NCI-H510A treated with DMSO at 0.1 percent for 48 hours (cell line): ENCODE data around the gene KRTAP23-1.
A peak's percentile ranks its signal among the peaks of the same experiment; 100 is the strongest.

Experiments
- DNase-seq: peaks from one replicate; lab custom pipeline; 2025; lab: John Stamatoyannopoulos, UW

KRTAP23-1 gene

GRCh38 chr21:30348506-30348905 lies at the start of gene KRTAP23-1:
KRTAP23-1 (minus strand) TSS chr21:30348606; CDS start chr21:30348606, 0 bp downstream.
- no peak for DNase-seq

GRCh38 chr21:30395731-30396130 lies 47.3 kb upstream of the KRTAP23-1 start, which contains the start of gene KRTAP13-1:
KRTAP13-1 (plus strand) TSS chr21:30396031; CDS start chr21:30396087, 56 bp downstream.
- no peak for DNase-seq

- DNase-seq: no peak
Measured at GRCh38 chr21:30391492-30392025, 43.2 kb upstream of the KRTAP23-1 start.

GRCh38 chr21:30382201-30382600 lies 33.8 kb upstream of the KRTAP23-1 start:
- DNase-seq: no peak

- DNase-seq: no peak
Measured at GRCh38 chr21:30372139-30372770, 23.8 kb upstream of the KRTAP23-1 start, which contains the start of gene KRTAP13-2. KRTAP13-2 (minus strand) TSS chr21:30372271; CDS start chr21:30372213, 58 bp downstream.

GRCh38 chr21:30355906-30356305 lies 7.5 kb upstream of the KRTAP23-1 start:
- DNase-seq: no peak

- DNase-seq: no peak
Measured at GRCh38 chr21:30354308-30355005, 6.1 kb upstream of the KRTAP23-1 start.

- no peak for DNase-seq
Measured at GRCh38 chr21:30351534-30351933, 3.1 kb upstream of the KRTAP23-1 start.

- no peak for DNase-seq
Measured at GRCh38 chr21:30349572-30349971, 1.2 kb upstream of the KRTAP23-1 start.

- no peak for DNase-seq
Measured at GRCh38 chr21:30345014-30345413, 3.4 kb downstream of the KRTAP23-1 start.

GRCh38 chr21:30340714-30341573 lies 7.5 kb downstream of the KRTAP23-1 start:
- DNase-seq: peak; percentile 2

GRCh38 chr21:30338717-30339116 lies 9.7 kb downstream of the KRTAP23-1 start:
- no peak for DNase-seq

GRCh38 chr21:30337772-30338171 lies 10.6 kb downstream of the KRTAP23-1 start:
- DNase-seq: no peak

GRCh38 chr21:30337276-30337744 lies 11.1 kb downstream of the KRTAP23-1 start, which contains the start of gene KRTAP27-1:
KRTAP27-1 (minus strand) TSS chr21:30337694; CDS start chr21:30337668, 26 bp downstream.
- DNase-seq: no peak

GRCh38 chr21:30336596-30336995 lies 11.8 kb downstream of the KRTAP23-1 start:
- DNase-seq: no peak

- DNase-seq: no peak
Measured at GRCh38 chr21:30333736-30334135, 14.7 kb downstream of the KRTAP23-1 start.

GRCh38 chr21:30332681-30333080 lies 15.7 kb downstream of the KRTAP23-1 start:
- DNase-seq: no peak

GRCh38 chr21:30329203-30329875 lies 19.1 kb downstream of the KRTAP23-1 start:
- DNase-seq: no peak

- no peak for DNase-seq
Measured at GRCh38 chr21:30326390-30326789, 22.0 kb downstream of the KRTAP23-1 start.

- no peak for DNase-seq
Measured at GRCh38 chr21:30320215-30320614, 28.2 kb downstream of the KRTAP23-1 start, which contains the start of gene KRTAP26-1. KRTAP26-1 (minus strand) TSS chr21:30320315; CDS start chr21:30320035, 280 bp downstream.

- no peak for DNase-seq
Measured at GRCh38 chr21:30315701-30316100, 32.7 kb downstream of the KRTAP23-1 start.
